HEK293 (cell line): ENCODE data around the gene SMC1B.

Source experiments
- ATF2 ChIP-seq: fragments of 450-650 bp; formaldehyde crosslinking; IDR thresholded peaks from 2 replicates; pipeline ENCODE4 v1.5.1; 2016; ENCODE audit warnings: missing biosample characterization, missing genetic modification characterization, low read depth
- GLIS2 ChIP-seq: fragments of 450-650 bp; formaldehyde crosslinking; IDR thresholded peaks from 2 replicates; pipeline ENCODE4 v1.5.1; 2016; ENCODE audit warnings: missing biosample characterization, missing genetic modification characterization
- HOXD13 ChIP-seq: sonication (generic); formaldehyde crosslinking; IDR thresholded peaks from 2 replicates; pipeline ENCODE4 v1.8.0; 2022; ENCODE audit warnings: missing genetic modification reagents, borderline replicate concordance
- IKZF3 ChIP-seq: fragments of 450-650 bp; IDR thresholded peaks from 2 replicates; pipeline ENCODE4 v1.5.0; 2018; ENCODE audit warnings: missing biosample characterization, mild to moderate bottlenecking, missing genetic modification characterization, moderate library complexity
- PATZ1 ChIP-seq: fragments of 450-650 bp; formaldehyde crosslinking; IDR thresholded peaks from 2 replicates; pipeline ENCODE4 v1.5.1; 2016; ENCODE audit warnings: missing biosample characterization, missing genetic modification characterization
- YY1 ChIP-seq: fragments of 450-650 bp; formaldehyde crosslinking; IDR thresholded peaks from 2 replicates; pipeline ENCODE4 v1.5.1; 2018; ENCODE audit warnings: missing biosample characterization, missing genetic modification characterization
- ZFP3 ChIP-seq: fragments of 450-650 bp; formaldehyde crosslinking; IDR thresholded peaks from 2 replicates; pipeline ENCODE4 v1.5.1; 2016; ENCODE audit warnings: low read depth, missing biosample characterization, missing genetic modification characterization
- ZNF23 ChIP-seq: fragments of 450-650 bp; formaldehyde crosslinking; IDR thresholded peaks from 2 replicates; pipeline ENCODE4 v1.5.1; 2016; ENCODE audit warnings: missing biosample characterization, missing genetic modification characterization, borderline replicate concordance
- ZNF510 ChIP-seq: fragments of 450-650 bp; formaldehyde crosslinking; IDR thresholded peaks from 2 replicates; pipeline ENCODE4 v1.5.1; 2018; ENCODE audit warnings: mild to moderate bottlenecking, missing genetic modification characterization, missing biosample characterization; ENCODE audit not compliant: insufficient replicate concordance
- ZNF558 ChIP-seq: fragments of 450-650 bp; formaldehyde crosslinking; IDR thresholded peaks from 2 replicates; pipeline ENCODE4 v1.5.1; 2016; ENCODE audit warnings: missing biosample characterization, missing genetic modification characterization
- ZNF654 ChIP-seq: fragments of 450-650 bp; formaldehyde crosslinking; IDR thresholded peaks from 2 replicates; pipeline ENCODE4 v1.5.1; 2016; ENCODE audit warnings: low read depth, missing biosample characterization, missing genetic modification characterization
- ZNF660 ChIP-seq: fragments of 450-650 bp; IDR thresholded peaks from 2 replicates; pipeline ENCODE4 v1.5.1; 2018; ENCODE audit warnings: missing biosample characterization, mild to moderate bottlenecking, missing genetic modification characterization
- ZNF707 ChIP-seq: fragments of 450-650 bp; formaldehyde crosslinking; IDR thresholded peaks from 2 replicates; pipeline ENCODE4 v1.5.1; 2016; ENCODE audit warnings: missing biosample characterization, missing genetic modification characterization
- TF ChIP-seq, protein P1 (sequence below): fragments of 450-650 bp; formaldehyde crosslinking; IDR thresholded peaks from 2 replicates; pipeline ENCODE4 v1.5.1; 2016; ENCODE audit warnings: missing biosample characterization, missing genetic modification characterization

GRCh38 chr22:45453764-45454163 lies 40.4 kb upstream of the SMC1B start:
- no peak for TF ChIP-seq ZNF558
- TF ChIP-seq, protein P1, sequence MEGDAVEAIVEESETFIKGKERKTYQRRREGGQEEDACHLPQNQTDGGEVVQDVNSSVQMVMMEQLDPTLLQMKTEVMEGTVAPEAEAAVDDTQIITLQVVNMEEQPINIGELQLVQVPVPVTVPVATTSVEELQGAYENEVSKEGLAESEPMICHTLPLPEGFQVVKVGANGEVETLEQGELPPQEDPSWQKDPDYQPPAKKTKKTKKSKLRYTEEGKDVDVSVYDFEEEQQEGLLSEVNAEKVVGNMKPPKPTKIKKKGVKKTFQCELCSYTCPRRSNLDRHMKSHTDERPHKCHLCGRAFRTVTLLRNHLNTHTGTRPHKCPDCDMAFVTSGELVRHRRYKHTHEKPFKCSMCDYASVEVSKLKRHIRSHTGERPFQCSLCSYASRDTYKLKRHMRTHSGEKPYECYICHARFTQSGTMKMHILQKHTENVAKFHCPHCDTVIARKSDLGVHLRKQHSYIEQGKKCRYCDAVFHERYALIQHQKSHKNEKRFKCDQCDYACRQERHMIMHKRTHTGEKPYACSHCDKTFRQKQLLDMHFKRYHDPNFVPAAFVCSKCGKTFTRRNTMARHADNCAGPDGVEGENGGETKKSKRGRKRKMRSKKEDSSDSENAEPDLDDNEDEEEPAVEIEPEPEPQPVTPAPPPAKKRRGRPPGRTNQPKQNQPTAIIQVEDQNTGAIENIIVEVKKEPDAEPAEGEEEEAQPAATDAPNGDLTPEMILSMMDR (tag by site-specific recombination): no peak
- TF ChIP-seq HOXD13 (CRISPR knock-in tag): no peak
- TF ChIP-seq GLIS2 (tag by site-specific recombination): no peak
- TF ChIP-seq ZNF660 (tag by site-specific recombination): no peak
- TF ChIP-seq ZNF23 (tag by site-specific recombination): no peak
- TF ChIP-seq ZNF707: no peak
- TF ChIP-seq IKZF3 (tag by site-specific recombination): no peak
- no peak for TF ChIP-seq ATF2 (tag by site-specific recombination)
- TF ChIP-seq YY1: no peak
- no peak for TF ChIP-seq ZNF654
- no peak for TF ChIP-seq ZNF510 (tag by site-specific recombination)
- no peak for TF ChIP-seq ZFP3 (tag by site-specific recombination)
- TF ChIP-seq PATZ1 (tag by site-specific recombination): no peak
